Eye (tissue), 1 donor: ENCODE results near the gene HSPA1A.
A peak's percentile ranks its signal among the peaks of the same experiment; 100 is the strongest.
"Not testable (repeated sequence)": the region's sequence is repeated elsewhere in the genome, so short reads cannot be mapped to it uniquely, and the experiment has no call there.

Experiments
- DNase-seq: peaks from one replicate; pipeline ENCODE4 v3.0.0-alpha.2; 2015

HSPA1A gene

DNA sequence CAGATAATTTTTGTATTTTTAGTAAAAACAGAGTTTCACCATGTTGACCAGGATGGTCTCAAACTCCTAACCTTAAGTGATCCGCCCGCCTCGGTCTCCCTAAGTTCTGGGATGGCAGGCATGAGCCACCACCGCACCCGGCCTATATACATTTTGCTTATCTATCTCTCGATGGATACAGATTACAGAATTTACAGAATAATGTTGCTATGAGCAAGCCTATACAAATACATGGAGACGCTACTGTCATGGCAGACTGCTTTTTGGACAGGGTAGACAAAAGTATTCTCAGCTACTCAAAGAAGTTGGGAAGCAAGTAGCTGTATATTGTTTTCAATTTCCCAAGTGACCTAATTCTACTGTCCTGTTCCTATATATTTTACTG is 1.9 kb upstream of the HSPA1A start:
- no peak for DNase-seq

DNA sequence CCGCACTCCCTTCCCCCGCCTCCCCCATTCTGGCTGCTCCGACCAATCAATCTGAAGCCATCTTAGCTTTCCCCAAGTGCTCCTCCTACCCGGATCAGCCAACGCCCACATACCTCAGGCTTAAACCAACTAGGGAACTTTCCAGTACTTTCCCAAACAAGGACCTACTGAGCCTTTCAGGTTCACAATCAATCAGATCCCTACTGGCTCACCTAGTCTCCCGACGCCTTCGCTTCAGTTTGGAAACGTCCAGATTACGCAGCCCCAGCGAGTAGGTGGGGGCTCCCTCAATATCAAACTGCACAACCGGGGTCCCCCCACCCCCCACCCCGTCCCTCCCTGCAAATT is 692 bp upstream of the HSPA1A start:
- peak; percentile 98 for DNase-seq

DNA sequence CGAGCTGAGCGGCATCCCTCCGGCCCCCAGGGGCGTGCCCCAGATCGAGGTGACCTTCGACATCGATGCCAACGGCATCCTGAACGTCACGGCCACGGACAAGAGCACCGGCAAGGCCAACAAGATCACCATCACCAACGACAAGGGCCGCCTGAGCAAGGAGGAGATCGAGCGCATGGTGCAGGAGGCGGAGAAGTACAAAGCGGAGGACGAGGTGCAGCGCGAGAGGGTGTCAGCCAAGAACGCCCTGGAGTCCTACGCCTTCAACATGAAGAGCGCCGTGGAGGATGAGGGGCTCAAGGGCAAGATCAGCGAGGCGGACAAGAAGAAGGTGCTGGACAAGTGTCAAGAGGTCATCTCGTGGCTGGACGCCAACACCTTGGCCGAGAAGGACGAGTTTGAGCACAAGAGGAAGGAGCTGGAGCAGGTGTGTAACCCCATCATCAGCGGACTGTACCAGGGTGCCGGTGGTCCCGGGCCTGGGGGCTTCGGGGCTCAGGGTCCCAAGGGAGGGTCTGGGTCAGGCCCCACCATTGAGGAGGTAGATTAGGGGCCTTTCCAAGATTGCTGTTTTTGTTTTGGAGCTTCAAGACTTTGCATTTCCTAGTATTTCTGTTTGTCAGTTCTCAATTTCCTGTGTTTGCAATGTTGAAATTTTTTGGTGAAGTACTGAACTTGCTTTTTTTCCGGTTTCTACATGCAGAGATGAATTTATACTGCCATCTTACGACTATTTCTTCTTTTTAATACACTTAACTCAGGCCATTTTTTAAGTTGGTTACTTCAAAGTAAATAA is 2.0 kb downstream of the HSPA1A start:
- DNase-seq: not testable (repeated sequence)

DNA sequence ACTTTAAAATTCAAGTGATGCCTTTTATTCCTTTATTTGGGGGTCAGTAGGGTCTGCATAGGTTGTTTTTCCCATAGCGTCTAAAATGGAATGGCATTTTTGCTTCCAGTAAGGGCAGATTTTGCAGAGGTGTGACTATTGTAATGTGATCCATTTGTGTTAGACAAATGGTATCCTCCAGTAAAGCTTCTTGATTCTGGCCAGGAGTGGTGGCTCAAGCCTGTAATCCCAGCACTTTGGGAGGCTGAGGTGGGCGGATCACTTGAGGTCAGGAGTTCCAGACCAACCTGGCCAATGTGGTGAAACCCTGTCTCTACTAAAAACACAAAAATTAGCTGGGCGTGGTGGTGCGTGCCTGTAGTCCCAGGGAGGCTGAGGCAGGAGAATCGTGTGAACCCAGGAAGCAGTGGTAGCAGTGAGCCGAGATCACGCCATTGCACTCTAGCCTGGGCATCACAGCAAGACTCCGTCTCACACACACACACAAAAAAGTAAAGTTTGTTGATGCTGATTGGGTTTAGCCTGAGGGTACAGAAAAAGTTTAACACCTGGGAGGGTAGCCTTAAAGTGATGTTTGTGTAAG is 2.7 kb downstream of the HSPA1A start:
- not testable (repeated sequence) for DNase-seq

DNA sequence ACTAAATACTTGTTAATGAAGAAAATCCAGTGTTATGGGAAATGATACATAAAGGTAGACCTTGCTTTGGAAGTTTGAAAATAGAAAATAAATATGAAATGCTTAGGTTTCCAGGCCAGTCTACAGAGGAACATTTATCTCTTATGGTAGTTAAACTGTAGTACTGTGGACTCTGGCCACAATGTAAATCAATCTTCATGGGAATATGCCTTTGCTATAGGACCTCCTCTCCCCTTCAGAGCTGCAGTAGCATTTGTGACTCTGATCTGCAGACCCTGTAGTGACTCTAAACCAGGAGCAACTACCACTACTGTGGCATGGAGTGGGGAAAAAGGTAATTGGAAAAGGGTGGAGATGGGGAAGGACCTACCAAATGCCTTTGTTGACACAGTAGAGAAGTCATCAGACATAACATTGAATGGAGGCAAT is 4.5 kb downstream of the HSPA1A start:
- DNase-seq: no peak

DNA sequence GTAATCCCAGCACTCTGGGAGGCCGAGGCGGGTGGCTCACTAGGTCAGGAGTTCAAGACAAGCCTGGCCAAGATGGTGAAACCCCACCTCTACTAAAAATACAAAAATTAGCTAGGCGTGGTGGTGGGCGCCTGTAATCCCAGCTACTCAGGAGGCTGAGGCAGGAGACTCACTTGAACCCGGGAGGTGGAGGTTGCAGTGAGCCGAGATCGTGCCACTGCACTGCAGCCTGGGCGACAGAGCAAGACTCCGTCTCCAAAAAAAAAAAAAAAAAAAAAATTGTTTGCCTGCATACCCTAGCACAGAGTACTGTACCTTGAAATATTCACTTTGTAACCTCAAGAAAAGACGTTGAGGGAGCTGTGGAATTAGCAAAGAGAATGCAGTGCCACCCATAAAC is 5.1 kb downstream of the HSPA1A start:
- DNase-seq: not testable (repeated sequence)

DNA sequence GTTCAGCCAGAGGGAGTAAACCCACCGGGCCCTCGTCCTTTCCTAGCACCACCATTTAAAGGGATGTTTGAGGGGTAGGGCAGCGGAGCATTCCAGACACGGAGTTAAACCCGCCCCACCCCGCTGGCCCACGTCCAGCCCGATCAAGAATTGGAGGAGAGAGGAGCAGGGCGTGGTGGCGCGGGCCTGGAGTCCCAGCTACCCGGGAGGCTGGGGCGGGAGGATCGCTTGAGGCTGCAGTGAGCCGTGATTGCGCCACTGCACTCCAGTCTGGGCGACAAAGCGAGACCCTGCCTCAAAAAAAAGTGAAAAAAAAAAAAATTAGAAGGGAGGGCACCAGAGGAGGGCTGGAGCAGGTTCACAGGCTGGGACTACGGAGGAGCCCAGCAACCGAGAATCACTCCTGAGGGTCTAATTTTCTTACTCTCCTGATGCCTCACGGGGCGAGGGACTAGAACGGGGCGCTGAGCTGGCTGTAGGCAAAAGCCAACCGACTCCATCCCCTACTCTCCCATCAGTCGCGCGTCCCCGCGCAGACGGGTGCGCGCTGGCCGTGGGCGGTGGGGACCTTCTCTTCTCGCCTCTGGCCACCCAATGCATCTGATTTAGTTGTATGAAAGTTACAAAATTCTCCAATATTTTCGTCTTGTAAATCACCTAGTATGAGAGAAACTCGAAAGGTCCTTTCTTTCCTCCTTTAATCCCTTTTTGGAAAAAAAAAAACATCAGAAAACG is 6.1 kb downstream of the HSPA1A start:
- no peak for DNase-seq

DNA sequence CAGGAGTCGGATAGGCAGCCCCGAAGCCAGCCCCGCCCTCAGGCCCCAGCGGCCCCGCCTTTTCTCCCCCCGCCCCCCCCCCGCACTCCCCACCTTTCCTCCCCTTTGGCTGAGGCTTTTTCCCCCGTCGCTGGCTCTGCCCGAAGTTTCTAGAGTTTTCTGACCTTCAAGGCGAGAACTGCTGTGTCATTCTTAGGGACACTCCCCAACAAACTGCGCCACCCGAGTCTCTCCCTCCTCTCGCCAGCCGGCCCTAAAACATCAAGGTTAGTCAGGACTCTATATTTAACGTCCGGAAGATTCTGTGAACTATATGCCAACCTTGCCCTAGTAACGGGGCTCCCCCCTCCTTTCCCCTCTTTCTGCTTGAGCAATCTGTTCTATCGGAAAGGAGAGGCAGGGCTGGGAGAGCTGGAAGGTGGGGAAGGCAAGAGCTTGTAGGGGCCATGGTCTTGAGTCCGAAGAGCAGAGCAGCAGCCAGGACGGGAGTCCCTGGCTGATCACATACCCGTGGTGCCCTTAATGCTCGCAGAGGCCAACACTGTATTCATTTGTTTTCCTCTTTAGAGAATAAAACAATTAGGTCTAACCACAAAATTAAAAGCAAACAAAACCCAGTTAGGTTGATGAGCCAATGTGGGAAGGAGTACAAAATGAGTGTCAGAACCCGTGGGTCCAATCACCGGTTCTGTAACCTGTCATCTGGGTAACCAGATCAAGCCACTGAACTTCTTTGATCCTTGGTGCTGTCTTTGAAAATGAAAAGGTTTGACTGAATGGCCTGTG is 6.9 kb downstream of the HSPA1A start:
- peak; percentile 84 for DNase-seq

DNA sequence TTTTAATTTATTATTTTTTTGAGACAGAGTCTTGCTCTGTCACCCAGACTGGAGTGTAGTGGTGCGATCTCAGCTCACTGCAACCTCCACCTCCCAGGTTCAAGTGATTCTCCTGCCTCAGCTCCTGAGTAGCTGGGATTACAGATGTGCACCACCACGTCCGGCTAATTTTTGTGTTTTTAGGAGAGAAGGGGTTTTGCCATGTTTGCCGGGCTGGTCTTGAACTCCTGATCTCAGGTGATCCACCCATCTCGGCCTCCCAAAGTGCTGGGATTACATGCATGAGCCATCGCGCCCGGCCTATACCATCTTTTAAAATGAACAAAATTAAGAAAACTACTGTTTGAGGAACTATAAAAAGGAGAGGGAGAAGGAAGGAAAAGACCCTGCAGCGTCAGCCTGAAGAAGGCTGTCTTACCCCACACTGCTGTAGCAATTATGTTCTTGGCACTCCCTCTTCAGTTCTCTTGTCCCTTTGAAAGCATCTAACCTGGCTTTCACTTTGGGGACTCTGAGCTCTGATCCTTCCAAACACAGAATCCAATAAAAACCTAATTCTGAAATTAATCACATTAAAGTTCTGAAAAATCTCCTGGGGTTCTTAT is 8.4 kb downstream of the HSPA1A start:
- DNase-seq: not testable (repeated sequence)

DNA sequence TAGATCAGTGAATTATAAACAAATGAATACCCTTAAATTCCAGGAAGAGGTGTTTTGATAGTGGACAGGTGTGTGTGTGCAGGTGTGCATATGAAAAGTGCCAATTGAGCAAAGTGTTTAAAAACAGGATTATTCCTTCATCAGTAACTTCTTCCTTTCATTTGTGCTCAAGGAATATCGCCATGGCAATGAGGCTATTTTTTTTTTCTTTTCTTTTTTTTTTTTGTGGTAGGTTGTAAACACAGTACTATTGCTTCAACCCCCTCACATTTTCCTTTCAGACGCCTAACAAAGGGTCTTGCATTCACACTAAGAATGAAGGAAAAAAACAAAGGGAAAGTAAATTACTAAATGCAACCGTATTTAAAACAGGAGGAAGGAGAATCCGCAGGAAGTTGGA is 10.2 kb downstream of the HSPA1A start:
- DNase-seq: no peak

DNA sequence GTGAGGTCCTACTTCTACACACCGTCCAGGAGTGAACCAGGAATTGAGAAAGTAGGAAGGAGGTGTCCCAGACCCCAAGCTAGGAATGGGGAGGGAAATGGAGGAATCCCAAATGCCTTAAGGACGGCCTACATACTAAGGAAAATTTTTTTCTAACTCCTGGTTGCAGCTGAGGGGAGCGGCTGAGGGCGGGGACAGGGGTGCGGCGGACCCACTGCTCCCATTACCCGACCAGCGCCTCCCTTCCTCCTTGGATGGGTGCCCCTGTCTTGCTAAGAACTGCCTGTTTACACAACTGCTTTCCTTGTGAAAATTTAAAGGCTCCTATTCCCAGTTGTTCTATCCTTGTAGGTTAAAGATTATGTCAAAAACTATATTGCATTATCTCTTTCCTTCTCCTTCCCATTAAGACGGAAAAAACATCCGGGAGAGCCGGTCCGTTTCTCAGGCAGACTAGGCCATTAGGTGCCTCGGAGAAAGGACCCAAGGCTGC is 11.5 kb downstream of the HSPA1A start:
- DNase-seq: no peak

DNA sequence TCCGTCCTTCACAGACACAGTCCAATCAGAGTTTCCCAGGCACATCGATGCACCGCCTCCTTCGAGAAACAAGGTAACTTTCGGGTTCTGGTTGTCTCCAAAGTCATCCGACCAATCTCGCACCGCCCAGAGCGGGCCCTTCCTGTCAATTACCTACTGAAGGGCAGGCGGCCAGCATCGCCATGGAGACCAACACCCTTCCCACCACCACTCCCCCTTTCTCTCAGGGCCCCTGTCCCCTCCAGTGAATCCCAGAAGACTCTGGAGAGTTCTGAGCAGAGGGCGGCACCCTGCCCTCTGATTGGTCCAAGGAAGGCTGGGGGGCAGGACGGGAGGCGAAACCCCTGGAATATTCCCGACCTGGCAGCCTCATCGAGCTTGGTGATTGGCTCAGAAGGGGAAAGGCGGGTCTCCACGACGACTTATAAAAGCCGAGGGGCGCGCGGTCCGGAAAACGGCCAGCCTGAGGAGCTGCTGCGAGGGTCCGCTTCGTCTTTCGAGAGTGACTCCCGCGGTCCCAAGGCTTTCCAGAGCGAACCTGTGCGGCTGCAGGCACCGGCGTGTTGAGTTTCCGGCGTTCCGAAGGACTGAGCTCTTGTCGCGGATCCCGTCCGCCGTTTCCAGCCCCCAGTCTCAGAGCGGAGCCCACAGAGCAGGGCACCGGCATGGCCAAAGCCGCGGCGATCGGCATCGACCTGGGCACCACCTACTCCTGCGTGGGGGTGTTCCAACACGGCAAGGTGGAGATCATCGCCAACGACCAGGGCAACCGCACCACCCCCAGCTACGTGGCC is 12.1 kb downstream of the HSPA1A start, which contains the start of gene HSPA1B:
TSS of gene HSPA1B (plus strand) at position 453 of the 794 bp plus-strand sequence. CDS start at position 666, 213 bp downstream.
- DNase-seq: peak; percentile 100

DNA sequence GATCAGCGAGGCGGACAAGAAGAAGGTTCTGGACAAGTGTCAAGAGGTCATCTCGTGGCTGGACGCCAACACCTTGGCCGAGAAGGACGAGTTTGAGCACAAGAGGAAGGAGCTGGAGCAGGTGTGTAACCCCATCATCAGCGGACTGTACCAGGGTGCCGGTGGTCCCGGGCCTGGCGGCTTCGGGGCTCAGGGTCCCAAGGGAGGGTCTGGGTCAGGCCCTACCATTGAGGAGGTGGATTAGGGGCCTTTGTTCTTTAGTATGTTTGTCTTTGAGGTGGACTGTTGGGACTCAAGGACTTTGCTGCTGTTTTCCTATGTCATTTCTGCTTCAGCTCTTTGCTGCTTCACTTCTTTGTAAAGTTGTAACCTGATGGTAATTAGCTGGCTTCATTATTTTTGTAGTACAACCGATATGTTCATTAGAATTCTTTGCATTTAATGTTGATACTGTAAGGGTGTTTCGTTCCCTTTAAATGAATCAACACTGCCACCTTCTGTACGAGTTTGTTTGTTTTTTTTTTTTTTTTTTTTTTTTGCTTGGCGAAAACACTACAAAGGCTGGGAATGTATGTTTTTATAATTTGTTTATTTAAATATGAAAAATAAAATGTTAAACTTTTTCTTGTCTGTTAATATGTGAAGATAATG is 14.4 kb downstream of the HSPA1A start:
- peak; percentile 89 for DNase-seq

DNA sequence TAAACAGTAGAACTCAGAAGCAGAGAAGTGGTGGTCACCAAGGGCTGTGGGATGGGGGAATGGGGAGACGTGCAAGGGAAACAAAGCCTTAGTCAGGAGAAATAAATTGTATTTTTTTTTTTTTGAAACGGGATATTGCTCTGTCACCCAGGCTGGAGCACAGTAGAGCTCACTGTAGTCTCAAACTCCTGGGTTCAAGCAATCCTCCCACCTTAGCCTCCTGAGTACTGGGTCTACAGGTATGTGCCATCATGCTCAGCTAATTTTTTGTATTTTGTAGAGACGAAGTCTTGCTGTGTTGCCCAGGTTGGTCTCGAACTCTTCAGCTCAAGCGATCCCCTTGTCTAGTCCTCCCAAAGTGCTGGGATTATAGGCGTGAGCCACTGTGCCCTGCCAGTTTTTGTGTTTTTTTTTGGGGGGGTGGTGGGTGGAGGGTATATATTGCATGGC is 15.6 kb downstream of the HSPA1A start:
- DNase-seq: peak; percentile 21

DNA sequence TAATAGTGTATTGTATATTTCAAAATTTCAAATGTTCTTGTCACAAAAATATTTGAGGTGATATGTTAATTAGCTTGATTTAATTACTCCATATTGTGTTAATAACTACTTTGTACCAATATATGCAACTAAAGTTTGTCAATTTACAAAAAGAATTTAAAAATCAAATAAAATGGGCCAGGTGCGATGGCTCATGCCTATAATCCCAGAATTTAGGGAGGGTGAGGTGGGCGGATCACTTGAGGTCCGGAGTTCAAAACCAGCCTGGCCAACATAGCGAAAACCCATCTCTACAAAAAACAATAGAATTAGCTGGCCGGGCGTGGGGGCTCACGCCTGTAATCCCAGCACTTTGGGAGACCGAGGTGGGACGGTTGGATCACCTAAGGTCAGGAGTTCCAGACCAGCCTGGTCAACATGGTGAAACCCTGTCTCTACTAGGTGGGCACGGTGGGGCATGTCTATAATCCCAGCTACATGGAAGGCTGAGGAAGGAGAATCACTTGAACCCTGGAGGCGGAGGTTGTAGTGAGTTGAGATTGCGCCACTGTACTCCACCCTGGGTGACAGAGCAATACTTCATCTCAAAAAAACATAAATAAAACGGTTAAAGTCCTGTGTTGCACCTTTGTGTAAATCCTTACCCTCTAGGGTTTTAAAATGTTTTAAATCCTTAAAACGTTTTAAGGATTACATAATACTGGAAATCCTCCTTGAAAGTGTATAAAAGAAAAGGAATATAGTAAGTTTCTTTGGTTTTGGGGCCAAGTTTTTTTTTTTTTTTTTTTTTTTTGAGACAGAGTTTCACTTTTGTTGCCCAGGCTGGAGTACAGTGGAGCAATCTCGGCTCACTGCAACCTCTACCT is 16.2 kb downstream of the HSPA1A start:
- DNase-seq: no peak

DNA sequence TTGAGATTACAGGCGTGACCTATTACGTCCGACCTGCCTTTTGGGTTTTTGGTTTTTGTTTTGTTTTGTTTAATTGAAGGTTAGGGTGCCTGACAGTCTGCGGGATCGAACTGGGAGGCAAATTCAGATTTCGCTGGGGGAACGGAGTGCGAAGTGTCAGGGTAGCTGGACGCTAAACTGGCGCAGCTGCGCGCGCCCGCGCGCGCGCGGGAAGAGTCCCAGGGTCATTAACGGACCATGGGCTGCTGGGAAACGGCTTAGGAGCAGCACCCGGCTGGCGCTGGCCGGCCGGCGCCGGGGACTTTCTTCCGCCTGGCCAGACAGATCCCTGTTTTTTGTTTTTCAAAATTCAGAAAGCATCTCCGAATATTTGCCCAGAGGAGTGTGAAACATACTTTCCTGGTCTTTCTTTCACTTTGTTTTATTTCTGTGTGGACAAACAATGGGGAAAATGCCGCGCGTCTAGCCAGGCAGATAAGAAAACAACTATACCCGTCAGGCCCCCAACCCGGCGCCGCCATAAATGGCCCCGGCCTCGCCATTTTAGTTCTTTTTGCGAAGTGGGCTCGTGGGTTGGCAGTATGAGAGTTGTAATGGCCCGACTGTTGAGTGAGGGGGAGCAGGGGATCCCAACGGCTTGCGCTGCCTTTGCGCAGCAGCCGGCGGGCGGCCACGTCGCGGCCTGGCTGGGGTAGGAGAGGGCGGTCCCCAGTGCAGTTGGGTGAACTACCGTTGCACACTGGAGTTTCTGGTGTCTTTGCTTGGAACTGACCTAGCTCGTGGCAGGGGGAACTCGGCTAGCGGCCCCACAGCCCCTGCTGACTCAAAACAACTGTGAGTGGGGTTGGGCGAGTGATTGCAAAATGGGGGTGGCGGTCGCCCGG is 19.3 kb downstream of the HSPA1A start:
- DNase-seq: peak; percentile 96

DNA sequence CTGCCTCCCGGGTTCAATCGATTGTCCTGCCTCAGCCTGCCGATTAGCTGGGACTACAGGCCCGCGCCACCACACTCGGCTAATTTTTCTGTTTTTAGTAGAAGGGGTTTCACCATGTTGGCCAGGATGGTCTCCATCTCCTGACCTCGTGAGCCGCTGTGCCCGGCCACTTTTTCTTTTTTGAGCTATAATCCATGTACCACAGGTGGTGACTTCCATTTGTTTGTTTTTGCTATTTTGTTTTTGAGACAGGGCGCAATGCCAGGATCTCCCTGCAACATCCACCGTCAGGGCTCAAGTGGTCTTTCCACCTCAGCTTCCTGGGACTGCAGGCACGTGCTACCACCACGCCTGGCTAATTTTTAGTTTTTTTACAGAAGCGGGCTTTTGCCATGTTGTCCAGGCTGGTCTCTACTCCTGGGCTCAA is 20.7 kb downstream of the HSPA1A start:
- peak; percentile 25 for DNase-seq

DNA sequence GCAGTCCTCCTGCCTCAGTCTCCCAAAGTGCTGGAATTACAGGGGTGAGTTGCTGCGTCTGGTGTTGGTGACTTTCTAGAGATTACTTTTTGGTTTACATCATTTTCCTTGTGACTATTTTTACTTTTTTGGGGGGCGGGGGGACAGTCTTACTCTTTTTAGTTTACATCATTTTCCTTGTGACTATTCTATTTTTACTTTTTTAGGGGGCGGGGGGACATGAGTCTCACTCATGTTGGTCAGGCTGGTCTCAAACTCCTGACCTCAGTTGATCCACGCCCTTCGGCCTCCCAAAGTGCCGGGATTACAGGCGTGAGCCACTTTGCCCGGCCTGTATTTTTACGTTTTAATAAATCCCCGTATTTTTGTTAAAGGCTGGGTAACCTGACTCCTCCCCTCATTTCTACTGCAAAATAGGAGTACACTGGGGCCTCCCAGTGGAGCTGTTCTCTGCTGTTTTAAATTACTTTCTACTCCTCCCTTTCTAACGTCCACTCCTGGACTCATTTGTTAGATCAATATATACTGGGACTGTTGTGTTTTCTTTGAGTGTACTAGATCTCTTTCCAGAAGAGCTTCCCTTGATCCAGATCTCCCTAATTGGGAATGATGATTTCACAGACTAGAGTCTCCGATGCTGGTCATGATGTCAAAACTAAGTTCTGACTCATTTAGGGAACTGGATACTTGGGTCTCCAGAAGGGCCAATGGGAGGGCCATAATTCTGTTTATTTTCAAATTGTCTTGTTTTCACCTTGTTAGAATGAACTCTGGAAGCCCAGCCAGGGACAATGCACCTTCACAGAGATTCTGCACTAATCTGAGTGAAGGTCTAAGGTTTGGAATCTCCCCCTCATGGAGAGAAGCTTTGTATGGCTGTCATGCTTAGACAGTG is 21.4 kb downstream of the HSPA1A start:
- DNase-seq: no peak
